H1 (cell line): Measurements from ENCODE around the gene MAP2K7. TPM values are rescaled to one million over a fixed set of nuclear protein-coding genes. Genes with fewer than 3 reads are reported as not detected.

Source experiments
- GTF2F1 ChIP-seq: IDR thresholded peaks from 2 replicates; pipeline ENCODE4 v1.6.1; 2012; ENCODE audit warnings: low read depth, low read length, improper control_type of control experiment, borderline replicate concordance
- KDM4A ChIP-seq: IDR thresholded peaks from one replicate; pipeline ENCODE4 v1.7.1; 2012; ENCODE audit warnings: low read depth, mild to moderate bottlenecking, moderate library complexity, low read length, inconsistent platforms; ENCODE audit not compliant: severe bottlenecking
- SP2 ChIP-seq: IDR thresholded peaks from 2 replicates; pipeline ENCODE4 v1.6.1; 2012; ENCODE audit warnings: mild to moderate bottlenecking, low read length, inconsistent platforms
- SP4 ChIP-seq: IDR thresholded peaks from 2 replicates; pipeline ENCODE4 v1.6.1; 2012; ENCODE audit warnings: low read length, inconsistent platforms
- polyA plus RNA-seq, 7 experiments: library from polyadenylated mRNA; depleted of rRNA in 3 of 7; stranded (reverse) in 5 of 7; unstranded in 2 of 7; fragments of >200 nt in 5 of 7; fragments of 200-250 nt in 2 of 7; gene quantifications; 1 replicate in 5 of 7; 2 replicates in 1 of 7; 4 replicates in 1 of 7; pipeline versions ENCODE4 v1.2.1 to v1.2.3, GENCODE V29; 2011 to 2013; ENCODE audit warnings: missing spikeins in 2 of 7, mixed read lengths in 2 of 7
- total RNA-seq: library from RNA; stranded (reverse); fragmentation: NEBNext Ultra II Directional; extraction: Animal tissue kit (Norgen Biotek cat#: 25700); gene quantifications from 2 replicates; pipeline ENCODE4 v1.2.1, GENCODE V29; 2021

The MAP2K7 gene
- total and polyA plus RNA-seq, 2 of the 8 experiments (the other 6 are each of a cell fraction or from before 2014, with no cell fraction given) = 8.9 to 38.3 TPM

DNA sequence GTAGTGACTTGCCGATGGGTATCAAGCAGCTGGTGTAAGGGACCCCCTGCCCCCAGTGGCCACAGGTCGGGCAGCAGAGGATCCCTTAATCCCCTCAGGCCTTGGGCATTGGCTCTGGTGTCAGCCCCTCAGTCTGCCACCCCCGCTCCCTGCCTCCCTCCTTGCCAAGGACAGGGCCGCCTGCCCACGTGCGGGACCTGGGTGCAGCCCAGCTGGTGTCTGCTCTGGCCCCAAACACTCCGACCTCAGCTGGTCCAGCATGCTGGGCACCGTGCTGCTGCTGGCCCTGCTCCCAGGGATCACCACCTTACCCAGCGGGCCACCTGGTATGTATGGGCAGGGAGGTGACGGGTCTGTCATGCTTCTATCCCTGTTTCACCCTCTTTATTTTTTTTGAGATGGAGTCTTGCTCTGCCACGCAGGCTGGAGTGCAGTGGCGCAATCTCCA, 10.9 kb downstream of the MAP2K7 start, which contains the start of gene TGFBR3L (continued):
- TF ChIP-seq SP4 (no peak), SP2 (no peak), GTF2F1 (no peak), KDM4A (no peak)
